HG03135 (cell line): ENCODE measurements around the gene ATP1A1.

Experiments
- ATAC-seq: cut with Tn5 transposase; IDR thresholded peaks from one replicate; pipeline ENCODE4 v1.9.1; 2021; ENCODE audit warnings: mild to moderate bottlenecking, moderate library complexity; ENCODE audit not compliant: unreplicated experiment

Gene ATP1A1

DNA sequence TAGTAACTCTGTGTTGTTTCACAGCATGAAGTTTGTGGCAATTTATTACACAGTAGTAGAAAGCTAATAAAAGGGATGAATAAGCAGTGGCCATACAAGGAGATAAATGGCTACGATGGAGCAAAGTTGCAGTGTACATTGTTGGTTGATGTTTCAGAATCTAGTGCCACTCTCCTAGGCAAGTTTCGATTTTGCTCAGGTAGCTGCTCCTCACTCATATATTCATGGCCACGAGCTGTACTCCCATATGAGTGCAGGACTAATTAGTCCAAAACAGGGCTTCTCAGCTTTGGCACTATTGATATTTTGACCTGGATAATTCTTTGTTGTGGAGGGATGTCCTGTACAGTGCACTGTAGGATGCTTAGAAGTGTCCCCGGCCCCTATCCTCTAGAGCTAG, 30.0 kb upstream of the ATP1A1 start:
- ATAC-seq, result no peak

DNA sequence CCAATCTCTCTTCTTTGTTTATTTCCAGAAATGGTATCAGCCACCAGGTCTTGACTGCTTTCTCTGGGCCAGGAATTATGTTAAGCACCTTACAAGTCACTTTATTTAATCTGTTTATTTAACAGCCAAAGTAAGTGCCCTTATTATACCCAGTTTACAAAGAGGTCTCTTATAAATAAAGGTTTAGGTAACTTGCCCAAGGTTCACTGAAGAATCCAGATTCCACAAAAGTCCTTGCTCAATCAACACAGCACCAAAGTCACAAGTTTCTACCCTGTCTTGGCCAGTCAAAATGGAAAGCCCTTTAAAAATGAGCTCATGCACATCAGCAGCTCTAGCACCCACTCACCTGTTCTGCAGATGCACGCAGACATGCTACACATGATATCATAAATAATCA, 28.0 kb upstream of the ATP1A1 start:
- ATAC-seq, result no peak

DNA sequence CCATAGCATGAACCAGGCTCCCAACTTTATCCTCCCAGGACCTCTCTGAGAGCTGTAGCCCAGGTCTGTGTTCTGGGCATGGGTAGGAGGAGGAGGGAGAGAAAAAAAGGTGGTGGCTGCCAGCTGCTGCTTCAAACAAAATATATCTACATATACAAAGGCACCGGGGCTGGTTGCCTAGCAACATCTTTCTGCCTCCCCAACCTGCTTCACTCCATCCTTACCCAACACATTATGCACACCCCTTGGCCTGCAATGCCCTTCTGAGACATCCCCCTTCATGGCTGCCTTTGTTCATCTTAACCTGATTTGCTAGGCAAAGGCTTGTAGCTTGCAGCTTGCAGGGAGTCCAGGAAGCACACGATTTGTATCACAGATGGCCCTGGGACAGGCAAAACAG, 27.2 kb upstream of the ATP1A1 start:
- no peak for ATAC-seq

DNA sequence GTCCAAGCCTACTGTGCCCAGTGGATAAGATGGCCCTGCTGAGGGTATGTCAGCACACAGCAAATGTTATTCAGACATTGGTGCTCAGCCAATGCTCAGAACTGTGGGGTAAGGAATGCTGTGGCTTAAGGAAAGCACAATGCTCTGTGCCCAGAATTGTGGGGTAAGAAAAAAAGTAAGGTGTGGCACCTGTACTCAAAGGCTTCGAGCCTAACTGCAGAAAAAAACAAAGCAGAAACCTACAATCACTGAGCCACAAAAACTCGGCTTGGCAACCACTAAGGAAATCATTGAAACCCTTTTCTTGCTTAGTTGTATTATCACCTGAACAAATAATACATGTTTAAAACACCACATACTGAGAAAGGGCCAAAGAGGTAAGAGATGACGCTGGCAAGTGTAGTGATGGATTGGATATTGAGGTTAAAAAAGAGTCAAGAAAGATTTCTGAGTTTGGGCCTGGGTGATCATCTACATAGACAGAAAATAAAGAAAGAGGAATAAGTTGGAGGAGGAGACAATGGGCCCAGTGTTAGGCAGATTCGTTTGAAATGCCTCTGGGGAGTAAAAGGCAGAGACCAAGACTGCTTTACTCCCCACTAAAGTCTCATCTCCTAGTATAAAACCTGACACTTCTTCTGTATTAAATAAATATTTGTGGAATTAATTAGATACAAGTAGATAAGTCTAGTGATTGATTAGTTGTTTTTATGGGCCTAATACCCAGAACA, 25.9 kb upstream of the ATP1A1 start:
- ATAC-seq, result no peak

DNA sequence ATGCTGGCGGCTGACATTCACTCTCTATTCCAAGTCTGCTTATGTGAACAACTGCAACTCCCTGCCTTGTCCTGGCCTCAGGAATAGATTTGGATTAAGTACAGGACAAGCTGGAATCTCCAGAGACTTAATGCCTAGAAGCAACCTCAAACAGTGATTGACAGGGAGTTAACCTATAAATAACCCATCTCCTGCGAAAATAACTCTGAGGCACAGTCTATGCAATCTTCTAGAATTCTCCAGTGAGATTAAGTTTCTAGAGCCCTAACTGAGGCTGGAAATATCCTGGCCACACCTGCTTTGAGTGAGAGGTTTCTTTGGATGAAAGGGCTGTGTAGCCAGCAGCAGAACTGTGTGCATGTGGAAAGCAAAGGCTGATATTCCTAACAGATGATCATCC, 25.3 kb upstream of the ATP1A1 start:
- no peak for ATAC-seq

DNA sequence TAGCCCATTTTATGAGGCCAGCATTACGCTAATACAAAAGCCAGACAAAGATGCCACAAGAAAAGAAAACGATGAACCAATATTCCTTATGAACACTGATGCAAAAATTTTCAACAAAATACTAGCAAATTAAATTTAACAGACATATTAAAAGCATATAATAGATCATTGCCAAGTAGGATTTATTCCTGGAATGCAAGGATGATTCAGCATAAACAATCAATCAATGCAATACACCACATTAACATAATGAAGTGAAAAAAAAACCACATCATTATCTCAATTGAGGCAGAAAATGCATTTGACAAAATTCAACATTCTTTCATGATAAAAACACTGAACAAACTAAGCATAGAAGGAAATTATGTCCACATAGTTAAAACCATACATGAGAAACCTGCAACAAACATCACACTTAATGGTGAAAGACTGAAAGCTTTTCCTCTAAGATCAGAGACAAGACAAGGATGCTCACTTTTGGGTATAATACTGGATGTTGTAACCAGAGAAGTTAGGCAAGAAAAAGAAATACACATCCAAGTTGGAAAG, 22.9 kb upstream of the ATP1A1 start:
- ATAC-seq, result no peak

DNA sequence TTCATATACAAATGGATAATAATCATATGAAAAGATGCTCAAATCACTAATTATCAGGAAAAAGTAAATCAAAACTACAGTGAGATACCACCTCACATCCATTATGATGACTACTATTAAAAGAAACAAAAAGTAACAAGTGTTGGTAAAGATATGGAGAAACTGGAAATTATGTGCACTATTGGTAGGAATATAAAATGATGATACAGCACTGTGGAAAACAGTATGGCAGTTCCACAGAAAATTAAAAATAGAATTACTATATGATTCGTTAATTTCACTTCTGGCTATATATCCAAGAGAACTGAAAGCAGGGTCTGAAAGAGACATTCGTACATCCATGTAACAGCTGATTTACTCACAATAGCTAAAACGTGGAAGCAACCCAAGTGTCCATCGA, 21.1 kb upstream of the ATP1A1 start:
- ATAC-seq, result no peak

DNA sequence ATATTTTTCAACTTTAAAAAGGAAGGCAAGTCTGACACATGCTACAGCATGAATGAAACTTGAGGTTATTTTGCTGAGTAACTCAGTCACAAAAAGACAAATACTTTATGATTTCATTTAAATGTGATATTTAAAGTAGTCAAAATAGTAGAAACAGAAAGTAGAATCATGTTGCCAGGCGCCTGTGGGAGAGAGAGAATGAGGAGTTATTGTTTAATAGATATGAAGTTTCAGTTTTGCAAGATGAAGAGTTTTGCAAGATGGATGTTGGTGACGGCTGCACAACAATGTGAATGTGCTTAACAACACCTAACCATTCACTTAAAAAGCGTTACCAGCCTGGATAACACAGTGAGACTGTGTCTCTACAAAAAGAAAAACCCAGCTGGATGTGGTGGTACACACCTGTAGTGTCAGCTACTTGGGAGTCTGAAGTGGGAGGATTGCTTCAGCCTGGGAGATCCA, 20.7 kb upstream of the ATP1A1 start:
- ATAC-seq, result peak; percentile 90

DNA sequence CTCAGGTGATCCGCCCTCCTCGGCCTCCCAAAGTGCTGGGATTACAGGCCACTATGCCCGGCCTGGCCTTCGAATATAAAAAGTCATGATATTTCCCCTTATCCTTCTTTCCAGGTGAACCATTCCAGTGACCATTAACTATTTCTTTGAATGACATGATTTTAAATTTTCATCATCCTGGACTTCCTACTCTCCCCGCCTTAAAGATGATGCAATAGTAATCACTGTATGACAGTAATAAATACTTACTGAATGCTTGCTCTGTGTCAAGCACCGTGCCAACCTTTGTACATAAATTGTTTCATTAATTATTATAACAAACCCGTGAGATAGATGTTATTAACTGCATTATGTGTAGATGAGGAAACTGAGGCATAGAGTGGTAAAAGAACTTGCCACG, 19.9 kb upstream of the ATP1A1 start:
- ATAC-seq, result no peak

DNA sequence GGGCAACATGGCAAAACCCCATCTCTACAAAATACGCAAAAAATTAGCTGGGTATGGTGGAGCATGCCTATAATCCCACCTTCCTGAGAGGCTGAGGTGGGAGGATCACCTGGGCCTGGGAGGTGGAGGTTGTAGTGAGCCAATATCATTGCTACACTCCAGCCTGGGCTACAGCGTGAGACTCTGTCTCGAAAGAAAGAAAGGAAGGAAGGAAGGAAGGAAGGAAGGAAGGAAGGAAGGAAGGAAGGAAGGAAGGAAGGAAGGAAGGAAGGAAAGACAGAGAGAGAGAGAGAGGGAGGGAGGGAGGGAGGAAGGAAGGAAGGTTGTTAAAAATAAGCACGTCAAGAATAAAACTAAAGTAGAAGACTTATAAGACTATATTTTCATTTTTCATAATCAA, 17.0 kb upstream of the ATP1A1 start:
- no peak for ATAC-seq

DNA sequence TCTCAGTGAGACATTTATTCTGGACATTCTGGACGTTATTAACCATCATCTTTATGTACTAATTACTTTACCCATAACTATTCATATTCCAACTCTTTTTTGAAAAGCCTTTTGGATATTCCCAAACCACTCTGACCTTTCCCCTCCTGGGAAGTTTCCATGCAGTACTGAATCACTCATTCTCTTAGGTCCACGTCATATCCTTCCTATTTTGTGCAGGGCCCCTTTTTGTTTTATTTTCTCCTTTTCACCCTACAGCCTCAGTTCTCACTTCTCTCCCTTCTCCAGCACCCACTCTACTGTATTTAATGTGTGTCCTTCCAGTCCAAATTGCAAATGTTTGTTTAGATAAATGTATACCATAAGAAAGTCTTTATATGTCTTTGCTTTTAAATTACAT, 16.4 kb upstream of the ATP1A1 start:
- ATAC-seq, result no peak

DNA sequence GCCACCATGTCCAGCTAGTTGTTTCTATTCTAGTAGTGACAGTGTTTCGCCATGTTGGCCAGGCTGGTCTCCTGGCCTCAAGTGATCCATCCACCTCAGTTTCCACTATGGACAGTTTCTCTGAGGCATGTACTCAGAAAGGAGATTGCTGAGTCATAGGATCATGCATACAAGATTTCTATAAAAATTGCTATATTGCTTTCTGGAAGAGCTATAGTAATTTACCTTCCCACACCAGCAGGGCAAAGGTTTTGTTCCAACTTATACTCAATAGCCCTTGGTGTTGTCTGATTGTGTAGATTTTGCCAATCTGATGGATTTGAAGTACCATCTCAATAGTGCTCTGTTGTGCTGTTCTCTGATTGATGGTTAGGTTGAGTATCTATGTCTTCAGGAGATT, 15.6 kb upstream of the ATP1A1 start:
- ATAC-seq, result no peak

DNA sequence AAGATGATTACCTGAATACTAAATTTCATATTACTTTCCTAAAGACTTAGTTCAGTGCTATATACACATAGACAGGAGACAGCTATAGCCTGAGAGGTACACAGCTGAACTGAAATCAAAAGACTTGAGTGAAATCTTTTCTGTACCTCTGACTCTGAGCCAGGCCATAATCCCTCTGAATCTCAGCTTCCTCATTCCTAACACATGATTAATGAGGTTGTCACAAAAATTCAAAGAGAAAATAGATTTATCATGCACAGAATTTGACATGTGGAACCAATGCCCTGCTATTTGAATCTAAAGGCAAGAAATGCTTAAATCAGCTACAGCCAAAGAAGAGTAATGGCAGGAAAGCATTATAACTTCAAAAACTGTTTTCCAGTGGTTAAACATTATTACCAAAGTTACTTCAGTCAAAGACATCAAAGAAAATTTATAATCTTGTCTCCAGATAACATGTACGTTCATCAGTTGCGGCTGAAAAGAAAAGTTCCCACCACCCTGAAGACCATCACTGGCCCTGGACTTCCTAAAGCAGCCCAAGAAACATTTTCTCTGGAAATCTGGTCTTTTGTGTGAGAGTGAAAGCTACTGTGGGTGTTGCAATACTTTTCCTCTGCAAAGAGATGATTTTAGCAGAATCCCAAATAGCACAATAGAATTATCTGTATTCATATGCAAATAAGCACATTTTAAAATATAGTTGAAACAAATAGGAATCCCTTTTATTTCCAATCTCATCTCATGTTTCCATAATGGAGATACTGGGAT, 13.8 kb upstream of the ATP1A1 start:
- no peak for ATAC-seq

DNA sequence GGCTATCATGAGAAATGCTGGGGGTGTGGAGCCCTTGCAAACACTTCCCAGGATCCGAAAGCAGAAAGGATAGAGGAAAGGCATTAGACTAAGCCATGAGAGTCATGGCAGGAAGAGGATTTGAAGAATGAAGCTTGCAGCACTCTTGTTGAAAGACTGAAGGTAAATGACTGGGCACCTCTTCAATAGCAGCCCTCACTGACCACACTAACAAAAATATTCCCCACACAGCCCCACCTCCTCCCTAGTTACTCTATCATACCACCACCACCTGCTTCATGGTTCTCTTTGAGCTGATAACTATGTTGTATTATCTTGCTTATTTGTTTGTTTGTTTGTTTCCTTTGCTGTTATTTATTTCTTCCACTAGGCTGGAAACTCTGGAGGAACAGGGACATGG, 13.2 kb upstream of the ATP1A1 start:
- no peak for ATAC-seq

DNA sequence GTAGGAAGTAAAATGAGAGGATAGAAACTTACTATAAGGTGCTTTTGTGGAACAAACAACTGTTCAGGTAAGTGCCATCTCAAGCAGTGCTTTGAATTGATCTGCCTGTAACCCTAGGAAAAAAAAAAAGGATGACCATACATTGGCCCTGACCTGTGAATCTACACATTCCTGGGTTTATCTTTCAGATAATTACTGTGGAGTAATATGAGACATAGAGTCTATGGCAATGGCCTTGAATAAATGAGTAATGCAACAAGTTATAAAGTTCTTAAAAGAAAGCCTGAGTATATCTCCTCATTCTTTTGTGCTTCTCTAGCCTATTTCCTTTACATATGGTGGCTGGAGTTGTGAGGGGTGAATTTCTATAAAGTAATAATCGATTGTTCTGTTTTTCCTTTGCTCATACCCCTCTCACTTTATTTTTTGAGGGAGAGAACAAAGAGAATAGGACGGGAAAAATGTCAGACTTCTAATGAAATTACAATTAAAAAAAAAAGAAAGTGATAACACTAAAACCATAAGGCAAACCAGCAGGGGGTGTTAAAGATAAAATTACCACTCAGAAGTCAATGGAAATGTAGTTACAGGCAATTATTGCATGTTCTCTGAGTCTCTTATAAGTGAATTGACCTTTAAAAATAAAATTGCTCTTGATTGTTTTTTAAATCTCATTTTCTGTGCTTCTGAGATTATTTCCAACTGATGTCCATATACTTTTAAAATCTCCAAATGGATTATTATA, 12.4 kb upstream of the ATP1A1 start:
- ATAC-seq, result no peak

DNA sequence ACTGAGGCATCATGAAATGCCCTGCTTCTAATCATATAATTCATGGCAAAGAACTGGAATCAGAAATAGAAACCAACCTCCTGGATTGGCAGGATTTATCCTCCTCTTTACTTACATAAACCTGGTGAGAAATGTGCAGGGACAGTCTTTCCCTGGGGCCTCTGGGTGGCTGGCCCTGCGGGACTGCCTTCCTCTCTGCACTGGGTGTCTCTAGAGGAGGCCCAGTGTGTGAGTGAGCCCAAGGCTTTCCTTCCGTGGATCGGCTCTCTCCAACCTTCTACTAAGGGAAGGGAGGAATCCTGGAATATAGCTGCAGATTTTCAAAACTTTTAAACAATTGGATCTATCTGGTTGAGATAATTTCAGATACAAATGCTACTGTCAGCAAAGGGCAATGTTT, 11.4 kb upstream of the ATP1A1 start:
- ATAC-seq, result no peak

DNA sequence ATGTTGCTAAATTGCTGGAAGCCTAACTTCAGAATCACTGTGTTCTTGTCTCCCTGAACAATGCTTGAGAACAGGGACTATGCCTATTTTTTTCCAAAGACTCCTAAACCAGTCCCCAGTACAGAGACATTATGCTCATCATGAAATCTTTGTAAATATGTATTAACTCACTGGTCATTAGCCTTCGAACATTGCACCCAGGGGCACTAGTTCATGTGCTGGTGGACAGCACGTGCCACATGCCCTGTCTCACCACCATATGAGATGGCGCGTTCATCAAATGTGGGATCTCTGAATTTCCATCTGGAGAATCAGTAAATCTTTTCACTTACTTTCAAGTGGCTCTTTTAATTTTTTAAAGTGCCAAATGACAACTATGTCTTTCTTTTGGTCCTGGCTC, 11.0 kb upstream of the ATP1A1 start:
- no peak for ATAC-seq

DNA sequence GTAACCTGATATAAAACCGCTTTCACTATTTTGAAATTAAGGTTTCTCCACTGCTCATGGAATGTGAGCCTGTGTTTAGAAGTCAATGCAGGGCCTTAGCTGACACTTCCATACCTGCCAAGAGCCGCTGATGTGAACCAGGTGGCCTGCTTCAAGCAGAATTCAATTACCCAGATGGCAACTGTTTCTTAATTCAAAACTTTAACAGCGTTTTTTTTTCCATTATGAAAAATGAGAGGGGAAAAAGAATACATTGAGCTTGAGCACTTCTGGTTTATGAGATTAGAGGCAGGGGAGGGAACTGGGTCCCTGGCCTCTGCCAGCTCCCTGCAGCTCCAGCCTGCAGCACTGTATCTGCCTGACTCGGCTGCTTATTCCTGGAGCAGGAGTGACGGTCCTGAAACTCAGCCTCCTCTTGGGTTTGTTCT, 7.7 kb upstream of the ATP1A1 start:
- ATAC-seq, result no peak

DNA sequence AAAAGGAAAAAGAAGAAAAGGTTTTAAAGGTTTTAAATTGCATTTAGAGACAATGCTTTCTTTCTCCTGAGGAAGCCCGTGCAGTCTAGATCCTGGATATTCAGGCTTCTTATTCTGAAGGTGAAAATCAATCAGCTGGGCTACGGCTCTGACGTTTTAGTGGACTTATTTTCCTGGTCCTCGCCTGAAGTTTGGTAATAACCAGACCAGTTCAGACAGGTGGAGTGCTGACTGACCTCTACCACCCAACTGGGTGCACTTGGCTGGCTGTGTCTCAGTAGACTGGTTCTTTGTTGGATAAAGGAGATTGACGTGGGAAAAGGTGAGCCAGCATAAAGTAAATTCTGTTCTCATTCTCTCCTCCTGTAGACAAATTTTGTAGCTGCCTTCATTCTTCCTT, 7.2 kb upstream of the ATP1A1 start:
- ATAC-seq, result no peak

DNA sequence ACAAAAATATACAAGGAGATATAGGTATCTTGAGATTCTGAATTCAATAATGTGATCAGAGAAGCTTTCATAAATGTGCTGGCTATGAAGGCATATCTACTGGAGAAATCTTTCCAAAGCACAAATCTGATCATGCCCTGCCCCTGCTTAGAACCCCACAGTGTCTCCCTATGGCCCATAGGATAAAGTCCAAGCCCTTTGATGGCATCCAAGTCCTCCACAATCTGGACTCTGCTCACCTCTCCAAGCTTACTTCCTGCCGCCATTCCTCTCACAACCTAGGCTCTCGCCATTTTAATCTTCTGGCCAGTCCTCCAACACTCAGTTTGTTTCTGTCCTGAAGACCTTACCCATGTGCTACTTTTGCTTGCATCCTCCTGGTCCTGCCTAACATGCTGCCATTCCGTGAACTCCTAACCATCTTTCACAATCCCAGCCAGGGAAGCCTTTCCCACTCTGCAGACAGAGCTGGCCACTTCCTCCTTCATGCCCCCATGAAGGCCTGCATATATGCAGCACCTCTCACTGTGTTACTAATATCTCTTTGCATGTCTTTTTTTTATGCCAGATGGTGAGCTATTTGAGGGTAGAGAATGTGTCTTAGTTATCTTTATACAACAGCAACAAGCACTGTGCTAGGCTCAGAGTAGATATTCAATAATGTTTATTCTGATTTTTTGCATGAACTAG, 5.6 kb upstream of the ATP1A1 start:
- no peak for ATAC-seq

DNA sequence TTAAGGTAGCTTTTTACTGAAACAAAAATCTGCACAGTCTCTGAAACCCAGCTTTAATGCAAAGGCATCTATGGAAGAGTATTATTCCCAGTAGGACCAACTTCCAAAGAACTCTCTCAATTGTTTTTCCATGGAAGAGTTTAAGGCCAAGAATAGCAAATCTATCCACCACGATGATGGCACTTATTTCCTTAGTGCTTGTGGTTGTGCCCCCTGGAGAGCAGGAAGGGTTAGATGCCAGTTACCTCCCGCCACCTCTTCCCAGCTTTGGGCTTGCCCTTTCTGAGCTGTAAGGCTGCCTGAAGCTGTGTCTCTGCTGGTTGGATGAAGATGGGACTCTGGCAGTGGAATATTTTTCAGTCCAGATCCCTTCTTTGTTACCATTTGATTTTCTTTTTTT, 4.8 kb upstream of the ATP1A1 start:
- no peak for ATAC-seq
